DND-41 (cell line): ENCODE results near the gene SNX32.

Experiments used
- ATAC-seq: fragments of 200-7000 bp; cut with Tn5 transposase; 3 replicates; pipeline ENCODE4 v1.9.1; 2021; ENCODE audit warnings: low read depth; ENCODE audit not compliant: insufficient read depth
- DNase-seq: peaks from one replicate; pipeline ENCODE4 v3.0.0-alpha.2; 2020
- H2AFZ ChIP-seq: 2 replicates; pipeline ENCODE4 v1.6.0; 2012; ENCODE audit warnings: low read depth, low read length
- H3K27ac ChIP-seq: 2 replicates; pipeline ENCODE4 v1.5.1; 2012; ENCODE audit warnings: low read length, inconsistent platforms
- H3K27me3 ChIP-seq: fragments of 200-600 bp; sonication (generic); 2 replicates; pipeline ENCODE4 v1.6.0; 2012; ENCODE audit warnings: low read length, mild to moderate bottlenecking, inconsistent platforms; ENCODE audit not compliant: insufficient read depth, poor library complexity
- H3K36me3 ChIP-seq: 2 replicates; pipeline ENCODE4 v1.5.1; 2012; ENCODE audit warnings: low read length, inconsistent platforms; ENCODE audit not compliant: insufficient read depth
- H3K4me1 ChIP-seq: 2 replicates; pipeline ENCODE4 v1.5.1; 2012; ENCODE audit warnings: mild to moderate bottlenecking, low read length; ENCODE audit not compliant: insufficient read depth
- H3K4me2 ChIP-seq: 2 replicates; pipeline ENCODE4 v1.6.0; 2012; ENCODE audit warnings: mild to moderate bottlenecking, moderate library complexity, low read length, inconsistent platforms; ENCODE audit not compliant: insufficient read depth
- H3K4me3 ChIP-seq, 2 experiments: fragments of 200-600 bp in 1 of 2; shearing (Covaris generic) in 1 of 2; 2 replicates each; pipeline ENCODE4 v1.5.1; 2012 to 2016; ENCODE audit warnings: inconsistent platforms in 2 of 2, low read length in 2 of 2, mild to moderate bottlenecking in 2 of 2, low read depth in 1 of 2, moderate library complexity in 1 of 2
- H3K79me2 ChIP-seq: 2 replicates; pipeline ENCODE4 v1.6.0; 2012; ENCODE audit warnings: low read length, inconsistent platforms; ENCODE audit not compliant: insufficient read depth
- H3K9ac ChIP-seq: 2 replicates; pipeline ENCODE4 v1.6.0; 2012; ENCODE audit warnings: low read depth, mild to moderate bottlenecking, inconsistent platforms, low read length, moderate library complexity
- H3K9me3 ChIP-seq: 2 replicates; pipeline ENCODE4 v1.5.1; 2012; ENCODE audit warnings: low read length, moderate library complexity, mild to moderate bottlenecking, inconsistent platforms; ENCODE audit not compliant: insufficient read depth, severe bottlenecking
- H4K20me1 ChIP-seq: 2 replicates; pipeline ENCODE4 v1.6.0; 2012; ENCODE audit warnings: low read length; ENCODE audit not compliant: insufficient read depth
- CTCF ChIP-seq: IDR thresholded peaks from 2 replicates; pipeline ENCODE4 v1.5.1; 2012; ENCODE audit warnings: borderline replicate concordance, low read length, moderate library complexity, mild to moderate bottlenecking; ENCODE audit not compliant: poor library complexity, severe bottlenecking; ENCODE audit errors: extremely low read depth
- EZH2 ChIP-seq: IDR thresholded peaks from 3 replicates; pipeline ENCODE4 v1.6.1; 2012; ENCODE audit warnings: borderline replicate concordance, low read depth, mild to moderate bottlenecking, moderate library complexity, low read length, inconsistent platforms; ENCODE audit not compliant: severe bottlenecking

SNX32 gene

GRCh38 chr11:65797711-65798110, 36.1 kb upstream of the SNX32 start:
- no peak for ATAC-seq
- Histone ChIP-seq H2AFZ (no peak overlapping the region), H3K4me1 (peaks cover 7% of the 10 kb centered on the region), H3K27me3 (peaks cover 9% of the 10 kb centered on the region), H3K4me3 (no peak overlapping the region), H3K9me3 (no peaks in the 10 kb centered on the region), H3K36me3 (no peaks in the 10 kb centered on the region), H3K4me2 (no peak overlapping the region), H3K9ac (no peak overlapping the region), H3K27ac (no peak overlapping the region), H3K79me2 (no peaks in the 10 kb centered on the region), H4K20me1 (peaks cover 9% of the 10 kb centered on the region; the same call in 1 of the 2 replicates)
- DNase-seq = no peak
- TF ChIP-seq CTCF = no peak
- TF ChIP-seq EZH2 = no peak

GRCh38 chr11:65798882-65799281, 34.9 kb upstream of the SNX32 start:
- peaks cover 9% of the 10 kb centered on the region; the same call in 1 of the 2 replicates for H4K20me1 ChIP-seq
- DNase-seq (peak; percentile 46), ATAC-seq (peak; percentile 78)
- no peaks in the 10 kb centered on the region for H3K9me3 ChIP-seq
- H3K27ac ChIP-seq = no peak overlapping the region
- no peaks in the 10 kb centered on the region for H3K36me3 ChIP-seq
- no peaks in the 10 kb centered on the region for H3K79me2 ChIP-seq
- H3K4me3 ChIP-seq = no peak overlapping the region
- H2AFZ ChIP-seq = no peak overlapping the region
- no peak overlapping the region for H3K9ac ChIP-seq
- peaks cover 7% of the 10 kb centered on the region for H3K4me1 ChIP-seq
- H3K4me2 ChIP-seq = no peak overlapping the region
- H3K27me3 ChIP-seq = peaks cover 9% of the 10 kb centered on the region
- TF ChIP-seq EZH2 = no peak

GRCh38 chr11:65801153-65801987, 32.4 kb upstream of the SNX32 start:
- no peak for DNase-seq
- Histone ChIP-seq H3K27me3 (peaks cover 6% of the 10 kb centered on the region), H3K27ac (no peak overlapping the region), H3K4me1 (peaks cover 7% of the 10 kb centered on the region), H3K9ac (no peak overlapping the region), H3K4me2 (no peak overlapping the region), H3K4me3 (no peak overlapping the region), H4K20me1 (peaks cover 9% of the 10 kb centered on the region; the same call in 1 of the 2 replicates), H2AFZ (no peak overlapping the region), H3K79me2 (no peaks in the 10 kb centered on the region), H3K9me3 (no peaks in the 10 kb centered on the region), H3K36me3 (no peaks in the 10 kb centered on the region)
- TF ChIP-seq EZH2 = no peak
- no peak for ATAC-seq

GRCh38 chr11:65802841-65803240, 30.9 kb upstream of the SNX32 start:
- Histone ChIP-seq H3K27me3 (peaks cover 5% of the 10 kb centered on the region), H3K4me1 (peaks cover 7% of the 10 kb centered on the region), H2AFZ (no peak overlapping the region), H3K9ac (no peak overlapping the region), H3K36me3 (no peaks in the 10 kb centered on the region), H3K9me3 (no peaks in the 10 kb centered on the region), H4K20me1 (peaks cover 7% of the 10 kb centered on the region; the same call in 1 of the 2 replicates), H3K79me2 (no peaks in the 10 kb centered on the region), H3K27ac (no peak overlapping the region), H3K4me2 (no peak overlapping the region), H3K4me3 (no peak overlapping the region)
- no peak for DNase-seq
- no peak for TF ChIP-seq CTCF
- no peak for TF ChIP-seq EZH2
- ATAC-seq = no peak
